DOHH2 (cell line): ENCODE results near the gene ZNF230.

Experiments
- EZH2phosphoT487 ChIP-seq: fragments of 200-600 bp; sonication (generic); IDR thresholded peaks from 2 replicates; pipeline ENCODE4 v1.6.1; 2017; ENCODE audit warnings: borderline replicate concordance, mild to moderate bottlenecking, antibody characterized with exemption, low read length, moderate library complexity, mixed read lengths
- TF ChIP-seq, protein P1 (sequence below): fragments of 200-600 bp; sonication (generic); IDR thresholded peaks from one replicate; pipeline ENCODE4 v1.5.1; 2014; ENCODE audit warnings: antibody characterized with exemption, mild to moderate bottlenecking, low read depth, low read length; ENCODE audit not compliant: poor library complexity, severe bottlenecking

DNA sequence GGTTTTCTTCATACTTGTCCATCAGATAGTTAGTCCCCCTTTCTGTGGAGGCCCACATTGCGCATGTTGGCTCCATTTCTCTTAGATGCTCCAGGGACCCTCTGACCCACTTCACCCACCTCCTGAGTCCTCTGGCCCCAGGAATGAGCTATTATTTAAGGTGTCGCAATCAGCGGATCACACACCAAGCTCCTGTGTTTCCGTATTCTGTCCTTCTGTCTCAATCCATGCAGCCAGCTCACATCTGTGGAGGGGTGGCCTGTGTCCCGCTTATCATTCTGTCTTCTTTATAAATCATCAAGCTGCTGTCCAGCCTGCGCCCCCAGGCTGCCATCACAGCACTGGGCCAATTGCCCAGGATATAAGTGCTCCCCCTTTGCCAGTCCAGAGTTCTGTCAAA, 4.7 kb downstream of the ZNF230 start:
- TF ChIP-seq, protein P1, sequence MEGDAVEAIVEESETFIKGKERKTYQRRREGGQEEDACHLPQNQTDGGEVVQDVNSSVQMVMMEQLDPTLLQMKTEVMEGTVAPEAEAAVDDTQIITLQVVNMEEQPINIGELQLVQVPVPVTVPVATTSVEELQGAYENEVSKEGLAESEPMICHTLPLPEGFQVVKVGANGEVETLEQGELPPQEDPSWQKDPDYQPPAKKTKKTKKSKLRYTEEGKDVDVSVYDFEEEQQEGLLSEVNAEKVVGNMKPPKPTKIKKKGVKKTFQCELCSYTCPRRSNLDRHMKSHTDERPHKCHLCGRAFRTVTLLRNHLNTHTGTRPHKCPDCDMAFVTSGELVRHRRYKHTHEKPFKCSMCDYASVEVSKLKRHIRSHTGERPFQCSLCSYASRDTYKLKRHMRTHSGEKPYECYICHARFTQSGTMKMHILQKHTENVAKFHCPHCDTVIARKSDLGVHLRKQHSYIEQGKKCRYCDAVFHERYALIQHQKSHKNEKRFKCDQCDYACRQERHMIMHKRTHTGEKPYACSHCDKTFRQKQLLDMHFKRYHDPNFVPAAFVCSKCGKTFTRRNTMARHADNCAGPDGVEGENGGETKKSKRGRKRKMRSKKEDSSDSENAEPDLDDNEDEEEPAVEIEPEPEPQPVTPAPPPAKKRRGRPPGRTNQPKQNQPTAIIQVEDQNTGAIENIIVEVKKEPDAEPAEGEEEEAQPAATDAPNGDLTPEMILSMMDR = no peak
- TF ChIP-seq EZH2phosphoT487 = no peak
